Measurements from ENCODE around the gene DLG2. TPM values are rescaled to one million over a fixed set of nuclear protein-coding genes. Genes with fewer than 3 reads are reported as not detected.

Gene DLG2
- total and polyA plus RNA-seq, 2 donors = 3.4 to 42.4 TPM

GRCh38 chr11:83537131-83537610 is 2090.0 kb downstream of the DLG2 start:
- Histone ChIP-seq H3K4me1 (ENCODE audit: insufficient read depth) (peaks cover 2% of the 10 kb centered on the region), H3K36me3 (ENCODE audit: insufficient read depth) (no peaks in the 10 kb centered on the region), H3K4me3 (ENCODE audit: low read depth, low read length) (no peak overlapping the region), H3K27ac (ENCODE audit: low read depth) (no peak overlapping the region)
- no peak for DNase-seq (ENCODE audit: extremely low spot score)
- 79% methylated on average over 5 of the region's 5 CpGs for WGBS

- no peaks in the 10 kb centered on the region for H3K4me1 ChIP-seq (ENCODE audit: insufficient read depth)
- H3K27ac ChIP-seq (ENCODE audit: low read depth) = no peak overlapping the region
- H3K36me3 ChIP-seq (ENCODE audit: insufficient read depth) = no peaks in the 10 kb centered on the region
- H3K4me3 ChIP-seq (ENCODE audit: low read depth, low read length) = no peak overlapping the region
- no peak for DNase-seq (ENCODE audit: extremely low spot score)
These were observed 2094.0 kb downstream of the DLG2 start for GRCh38 chr11:83533166-83533565.

GRCh38 chr11:83528877-83529276 is 2098.3 kb downstream of the DLG2 start:
- Histone ChIP-seq H3K27ac (ENCODE audit: low read depth) (no peak overlapping the region), H3K36me3 (ENCODE audit: insufficient read depth) (no peaks in the 10 kb centered on the region), H3K4me1 (ENCODE audit: insufficient read depth) (no peaks in the 10 kb centered on the region), H3K4me3 (ENCODE audit: low read depth, low read length) (no peak overlapping the region)
- no peak for DNase-seq (ENCODE audit: extremely low spot score)
- 49% methylated on average over 1 of the region's 1 CpG for WGBS

- DNase-seq (ENCODE audit: extremely low spot score) = no peak
- Histone ChIP-seq H3K4me1 (ENCODE audit: insufficient read depth) (no peaks in the 10 kb centered on the region), H3K36me3 (ENCODE audit: insufficient read depth) (no peaks in the 10 kb centered on the region), H3K4me3 (ENCODE audit: low read depth, low read length) (no peak overlapping the region), H3K27ac (ENCODE audit: low read depth) (no peak overlapping the region)
- 96% methylated on average over 1 of the region's 1 CpG for WGBS
These were observed 2098.9 kb downstream of the DLG2 start for GRCh38 chr11:83528225-83528624.

GRCh38 chr11:83523676-83524075 is 2103.5 kb downstream of the DLG2 start:
- Histone ChIP-seq H3K27ac (ENCODE audit: low read depth) (no peak overlapping the region), H3K4me1 (ENCODE audit: insufficient read depth) (no peaks in the 10 kb centered on the region), H3K36me3 (ENCODE audit: insufficient read depth) (no peaks in the 10 kb centered on the region), H3K4me3 (ENCODE audit: low read depth, low read length) (no peak overlapping the region)
- 64% methylated on average over 2 of the region's 2 CpGs for WGBS
- no peak for DNase-seq (ENCODE audit: extremely low spot score)

- DNase-seq (ENCODE audit: extremely low spot score) = no peak
- Histone ChIP-seq H3K4me3 (ENCODE audit: low read depth, low read length) (no peak overlapping the region), H3K4me1 (ENCODE audit: insufficient read depth) (no peaks in the 10 kb centered on the region), H3K27ac (ENCODE audit: low read depth) (no peak overlapping the region), H3K36me3 (ENCODE audit: insufficient read depth) (no peaks in the 10 kb centered on the region)
- WGBS = 46% methylated on average over 2 of the region's 2 CpGs
These were observed 2104.2 kb downstream of the DLG2 start for GRCh38 chr11:83522911-83523310.

- no peak for DNase-seq (ENCODE audit: extremely low spot score)
- 81% methylated on average over 8 of the region's 8 CpGs for WGBS
- Histone ChIP-seq H3K36me3 (ENCODE audit: insufficient read depth) (no peaks in the 10 kb centered on the region), H3K27ac (ENCODE audit: low read depth) (no peak overlapping the region), H3K4me1 (ENCODE audit: insufficient read depth) (no peaks in the 10 kb centered on the region), H3K4me3 (ENCODE audit: low read depth, low read length) (no peak overlapping the region)
These were observed 2105.2 kb downstream of the DLG2 start for GRCh38 chr11:83521647-83522596.

- no peak for DNase-seq (ENCODE audit: extremely low spot score)
- H3K27ac ChIP-seq (ENCODE audit: low read depth) = no peak overlapping the region
- H3K4me1 ChIP-seq (ENCODE audit: insufficient read depth) = no peaks in the 10 kb centered on the region
- WGBS = 76% methylated on average over 3 of the region's 3 CpGs
- no peak overlapping the region for H3K4me3 ChIP-seq (ENCODE audit: low read depth, low read length)
- H3K36me3 ChIP-seq (ENCODE audit: insufficient read depth) = no peaks in the 10 kb centered on the region
These were observed 2106.3 kb downstream of the DLG2 start for GRCh38 chr11:83520849-83521248.

GRCh38 chr11:83511646-83512045 is 2115.5 kb downstream of the DLG2 start:
- Histone ChIP-seq H3K4me3 (ENCODE audit: low read depth, low read length) (no peak overlapping the region), H3K27ac (ENCODE audit: low read depth) (no peak overlapping the region), H3K36me3 (ENCODE audit: insufficient read depth) (no peaks in the 10 kb centered on the region), H3K4me1 (ENCODE audit: insufficient read depth) (no peaks in the 10 kb centered on the region)
- DNase-seq (ENCODE audit: extremely low spot score) = no peak
- 65% methylated on average over 2 of the region's 2 CpGs for WGBS

- Histone ChIP-seq H3K36me3 (ENCODE audit: insufficient read depth) (no peaks in the 10 kb centered on the region), H3K4me3 (ENCODE audit: low read depth, low read length) (no peak overlapping the region), H3K27ac (ENCODE audit: low read depth) (no peak overlapping the region), H3K4me1 (ENCODE audit: insufficient read depth) (no peaks in the 10 kb centered on the region)
- no peak for DNase-seq (ENCODE audit: extremely low spot score)
- WGBS = 27% methylated on average over 11 of the region's 11 CpGs
These were observed 2116.3 kb downstream of the DLG2 start for GRCh38 chr11:83510530-83511460.

- Histone ChIP-seq H3K27ac (ENCODE audit: low read depth) (no peak overlapping the region), H3K36me3 (ENCODE audit: insufficient read depth) (no peaks in the 10 kb centered on the region), H3K4me1 (ENCODE audit: insufficient read depth) (no peaks in the 10 kb centered on the region), H3K4me3 (ENCODE audit: low read depth, low read length) (no peak overlapping the region)
- DNase-seq (ENCODE audit: extremely low spot score) = no peak
- WGBS = 60% methylated on average over 6 of the region's 6 CpGs
These were observed 2118.3 kb downstream of the DLG2 start for GRCh38 chr11:83508804-83509203.

- Histone ChIP-seq H3K27ac (ENCODE audit: low read depth) (no peak overlapping the region), H3K36me3 (ENCODE audit: insufficient read depth) (no peaks in the 10 kb centered on the region), H3K4me1 (ENCODE audit: insufficient read depth) (no peaks in the 10 kb centered on the region), H3K4me3 (ENCODE audit: low read depth, low read length) (no peak overlapping the region)
- 84% methylated on average over 3 of the region's 3 CpGs for WGBS
- DNase-seq (ENCODE audit: extremely low spot score) = no peak
These were observed 2125.1 kb downstream of the DLG2 start for GRCh38 chr11:83502041-83502440.

GRCh38 chr11:83493917-83494316 is 2133.2 kb downstream of the DLG2 start:
- H3K36me3 ChIP-seq (ENCODE audit: insufficient read depth) = no peaks in the 10 kb centered on the region
- WGBS = 79% methylated on average over 1 of the region's 1 CpG
- H3K4me3 ChIP-seq (ENCODE audit: low read depth, low read length) = no peak overlapping the region

More at GRCh38 chr11:83493917-83494316, 2133.2 kb downstream of the DLG2 start:
- Histone ChIP-seq H3K4me1 (ENCODE audit: insufficient read depth) (no peaks in the 10 kb centered on the region), H3K27ac (ENCODE audit: low read depth) (no peak overlapping the region)
- no peak for DNase-seq (ENCODE audit: extremely low spot score)
